Breast epithelium (tissue), 4 donors: Measurements from ENCODE around the gene AHSG. TPM values are rescaled to one million over a fixed set of nuclear protein-coding genes. Genes with fewer than 3 reads are reported as not detected.

ENCODE experiments used
- DNase-seq, 2 donors: peaks; one replicate each; pipeline ENCODE4 v3.0.0-alpha.2; 2019; ENCODE audit warnings: low spot score in 2 of 2
- H3K27ac ChIP-seq, 2 donors: fragments of 200-600 bp; sonication (generic) in 1 of 2; one replicate each; pipeline ENCODE4 v1.5.1; 2016 to 2019; ENCODE audit warnings: mild to moderate bottlenecking in 1 of 2
- H3K27me3 ChIP-seq, 2 donors: fragments of 200-600 bp; sonication (generic) in 1 of 2; one replicate each; pipeline versions ENCODE4 v1.5.1 to v1.6.0; 2017 to 2019; ENCODE audit warnings: control low read depth in 1 of 2, mild to moderate bottlenecking in 1 of 2
- H3K36me3 ChIP-seq: fragments of 200-600 bp; one replicate; pipeline ENCODE4 v1.5.1; 2019
- H3K4me1 ChIP-seq, 2 donors: fragments of 200-600 bp; sonication (generic); one replicate each; pipeline ENCODE4 v1.5.1; 2016 to 2019; ENCODE audit warnings: control low read depth in 1 of 2
- H3K4me3 ChIP-seq, 3 donors: fragments of 200-600 bp; sonication (generic); 1 replicate in 2 of 3; 2 replicates in 1 of 3; pipeline ENCODE4 v1.5.1; 2016 to 2019; ENCODE audit warnings: mild to moderate bottlenecking in 3 of 3, moderate library complexity in 2 of 3
- H3K9me3 ChIP-seq, 2 donors: fragments of 200-600 bp; sonication (generic) in 1 of 2; one replicate each; pipeline ENCODE4 v1.5.1; 2016 to 2019; ENCODE audit warnings: control low read depth in 1 of 2
- CTCF ChIP-seq, 3 donors: fragments of 450-650 bp; IDR thresholded peaks; one replicate each; pipeline ENCODE4 v1.5.1; 2016 to 2017; ENCODE audit warnings: antibody characterized with exemption in 3 of 3, mild to moderate bottlenecking in 3 of 3, moderate library complexity in 3 of 3
- POLR2A ChIP-seq: fragments of 450-650 bp; IDR thresholded peaks from one replicate; pipeline ENCODE4 v1.6.1; 2016; ENCODE audit warnings: antibody characterized with exemption, mild to moderate bottlenecking, moderate library complexity
- POLR2AphosphoS5 ChIP-seq, 3 donors: sonication (generic); formaldehyde crosslinking; IDR thresholded peaks; one replicate each; pipeline ENCODE4 v1.6.1; 2017; ENCODE audit warnings: antibody characterized with exemption in 3 of 3
- intact Hi-C: fragments of 100-400 bp; cut with DNase I; formaldehyde crosslinking; loops from one replicate; pipeline ENCODE4 v1.15.1; 2023; ENCODE audit warnings: low total_unique reads
- total RNA-seq, 3 donors: library from RNA; depleted of rRNA; stranded (reverse); fragments of >200 nt; gene quantifications; one replicate each; pipeline ENCODE4 v1.1.0, GENCODE V29; 2016

AHSG gene
- total RNA-seq, 3 donors from 2014 or later = not detected

GRCh38 chr3:186594591-186595113 is 18.2 kb upstream of the AHSG start:
- Histone ChIP-seq H3K4me1 (no peaks in the 10 kb centered on the region), H3K36me3 (no peaks in the 10 kb centered on the region), H3K4me3 (no peak overlapping the region), H3K27me3 (no peaks in the 10 kb centered on the region), H3K27ac (no peak overlapping the region), H3K9me3 (no peaks in the 10 kb centered on the region)
- intact Hi-C loops = no loop called here
- no peak for DNase-seq
- TF ChIP-seq CTCF (IDR thresholded peaks at IDR 0.05) (no peak), POLR2AphosphoS5 (IDR thresholded peaks at IDR 0.05) (no peak), POLR2A (no peak)

- intact Hi-C loops = no loop called here
- peak in 1 of 2 donors; percentile 28 for DNase-seq
- Histone ChIP-seq H3K4me1 (no peaks in the 10 kb centered on the region), H3K27me3 (no peaks in the 10 kb centered on the region), H3K9me3 (no peaks in the 10 kb centered on the region), H3K4me3 (no peak overlapping the region), H3K36me3 (no peaks in the 10 kb centered on the region), H3K27ac (no peak overlapping the region)
- TF ChIP-seq POLR2AphosphoS5 (IDR thresholded peaks at IDR 0.05) (no peak), CTCF (IDR thresholded peaks at IDR 0.05) (no peak), POLR2A (no peak)
These were observed 16.1 kb upstream of the AHSG start for GRCh38 chr3:186596568-186597287.

GRCh38 chr3:186598108-186598784 is 14.6 kb upstream of the AHSG start:
- H3K36me3 ChIP-seq = no peaks in the 10 kb centered on the region
- DNase-seq = no peak
- TF ChIP-seq CTCF (IDR thresholded peaks at IDR 0.05) = no peak
- TF ChIP-seq POLR2AphosphoS5 (IDR thresholded peaks at IDR 0.05) = no peak
- TF ChIP-seq POLR2A = no peak
- no peaks in the 10 kb centered on the region for H3K9me3 ChIP-seq
- intact Hi-C loops = no loop called here
- no peak overlapping the region for H3K27ac ChIP-seq
- H3K27me3 ChIP-seq = no peaks in the 10 kb centered on the region
- no peak overlapping the region for H3K4me3 ChIP-seq
- H3K4me1 ChIP-seq = no peaks in the 10 kb centered on the region

GRCh38 chr3:186598794-186599141 is 14.1 kb upstream of the AHSG start:
- no peak overlapping the region for H3K4me3 ChIP-seq
- H3K27ac ChIP-seq = no peak overlapping the region
- H3K4me1 ChIP-seq = no peaks in the 10 kb centered on the region
- no peak for DNase-seq
- no peak for TF ChIP-seq CTCF (IDR thresholded peaks at IDR 0.05)
- TF ChIP-seq POLR2AphosphoS5 (IDR thresholded peaks at IDR 0.05) = no peak
- TF ChIP-seq POLR2A = no peak
- no peaks in the 10 kb centered on the region for H3K36me3 ChIP-seq
- no peaks in the 10 kb centered on the region for H3K9me3 ChIP-seq
- no peaks in the 10 kb centered on the region for H3K27me3 ChIP-seq
- intact Hi-C loops = no loop called here

- no peaks in the 10 kb centered on the region for H3K9me3 ChIP-seq
- intact Hi-C loops = no loop called here
- H3K27me3 ChIP-seq = no peaks in the 10 kb centered on the region
- H3K4me1 ChIP-seq = no peaks in the 10 kb centered on the region
- no peak overlapping the region for H3K27ac ChIP-seq
- TF ChIP-seq POLR2AphosphoS5 (IDR thresholded peaks at IDR 0.05) (no peak), CTCF (IDR thresholded peaks at IDR 0.05) (no peak), POLR2A (no peak)
- no peak for DNase-seq
- H3K36me3 ChIP-seq = no peaks in the 10 kb centered on the region
- no peak overlapping the region for H3K4me3 ChIP-seq
These were observed 13.6 kb upstream of the AHSG start for GRCh38 chr3:186599142-186599784.
